Stimulated activated CD8-positive, alpha-beta memory T cell treated with anti-CD3 and anti-CD28 coated beads, Interleukin-4, amount 100 ng/mL, for 48 hours (primary cell): ENCODE measurements around the gene SDF2L1.
"Not testable (repeated sequence)": the region's sequence is repeated elsewhere in the genome, so short reads cannot be mapped to it uniquely, and the experiment has no call there.

Source experiments
- DNase-seq: peaks from one replicate; pipeline ENCODE4 v3.0.0-alpha.2; 2020

SDF2L1 gene

GRCh38 chr22:21641789-21642583 is at the start of gene SDF2L1:
SDF2L1 (plus strand) TSS chr22:21642302; CDS start chr22:21642337, 35 bp downstream.
- peak; percentile 97 for DNase-seq

GRCh38 chr22:21592422-21592821 is 49.7 kb upstream of the SDF2L1 start:
- no peak for DNase-seq

- DNase-seq: no peak
Observed at GRCh38 chr22:21593406-21594232, 48.5 kb upstream of the SDF2L1 start.

- DNase-seq: no peak
Observed at GRCh38 chr22:21594865-21595452, 47.1 kb upstream of the SDF2L1 start.

GRCh38 chr22:21596356-21597135 is 45.6 kb upstream of the SDF2L1 start:
- DNase-seq: not testable (repeated sequence)

GRCh38 chr22:21598302-21598701 is 43.8 kb upstream of the SDF2L1 start:
- no peak for DNase-seq

- DNase-seq: no peak
Observed at GRCh38 chr22:21599053-21599893, 42.8 kb upstream of the SDF2L1 start.

- DNase-seq: no peak
Observed at GRCh38 chr22:21602579-21602978, 39.5 kb upstream of the SDF2L1 start.

- DNase-seq: no peak
Observed at GRCh38 chr22:21603973-21604372, 38.1 kb upstream of the SDF2L1 start.

GRCh38 chr22:21605887-21606564 is 36.1 kb upstream of the SDF2L1 start:
- DNase-seq: no peak

GRCh38 chr22:21606775-21607174 is 35.3 kb upstream of the SDF2L1 start:
- no peak for DNase-seq

- DNase-seq: not testable (repeated sequence)
Observed at GRCh38 chr22:21609556-21610157, 32.4 kb upstream of the SDF2L1 start.

- DNase-seq: no peak
Observed at GRCh38 chr22:21611210-21611977, 30.7 kb upstream of the SDF2L1 start.

- DNase-seq: no peak
Observed at GRCh38 chr22:21612858-21613257, 29.2 kb upstream of the SDF2L1 start.

- DNase-seq: no peak
Observed at GRCh38 chr22:21613553-21614233, 28.4 kb upstream of the SDF2L1 start.

- no peak for DNase-seq
Observed at GRCh38 chr22:21615731-21616130, 26.4 kb upstream of the SDF2L1 start.

- DNase-seq: not testable (repeated sequence)
Observed at GRCh38 chr22:21617337-21617736, 24.8 kb upstream of the SDF2L1 start.

GRCh38 chr22:21621025-21621424 is 21.1 kb upstream of the SDF2L1 start:
- no peak for DNase-seq
